Activated T-helper 1 cell treated with anti-CD3 and anti-CD28 coated beads, Interleukin-12 subunit alpha, Interleukin-12 subunit beta, Interleukin-2, Interleukin-4 antibody, amounts not matched to agents 30 ng/mL and 10 ng/mL and 1 ng/mL, durations not matched to agents 14 hours and 24 hours and 36 hours (primary cell): ENCODE data around the gene PDPK1. TPM values are rescaled to one million over a fixed set of nuclear protein-coding genes. Genes with fewer than 3 reads are reported as not detected.
"Not testable (repeated sequence)": the region's sequence is repeated elsewhere in the genome, so short reads cannot be mapped to it uniquely, and the experiment has no call there.

ENCODE experiments used
- DNase-seq: peaks from one replicate; pipeline ENCODE4 v3.0.0; 2021; ENCODE audit warnings: low spot score
- H3K27ac Mint-ChIP-seq: one replicate; pipeline ENCODE4 v1.8.0; 2021; ENCODE audit warnings: mild to moderate bottlenecking, mixed read lengths
- H3K27me3 Mint-ChIP-seq: one replicate; pipeline ENCODE4 v1.8.0; 2022; ENCODE audit warnings: mild to moderate bottlenecking, moderate library complexity, mixed read lengths; ENCODE audit not compliant: insufficient read depth
- H3K36me3 Mint-ChIP-seq: one replicate; pipeline ENCODE4 v1.8.0; 2021; ENCODE audit warnings: low read depth, mixed read lengths
- H3K4me1 Mint-ChIP-seq: one replicate; pipeline ENCODE4 v1.8.0; 2021; ENCODE audit warnings: low read depth, mixed read lengths
- H3K4me3 Mint-ChIP-seq: one replicate; pipeline ENCODE4 v1.8.0; 2021; ENCODE audit warnings: mild to moderate bottlenecking, moderate library complexity, mixed read lengths
- H3K9me3 Mint-ChIP-seq: one replicate; pipeline ENCODE4 v1.8.0; 2021; ENCODE audit warnings: mixed read lengths
- intact Hi-C: fragments of 100-400 bp; cut with micrococcal nuclease; formaldehyde crosslinking; loops from one replicate; pipeline ENCODE4 v1.15.1; 2024
- total RNA-seq: library from RNA; stranded (reverse); gene quantifications from 2 replicates; pipeline ENCODE4 v1.2.3, GENCODE V29; 2022

PDPK1 gene
- total RNA-seq, 1 donor from 2014 or later = 50.8 TPM

GRCh38 chr16:2598133-2598641 is 60.4 kb downstream of the PDPK1 start:
- Mint-ChIP-seq H3K27me3 (no peaks in the 10 kb centered on the region), H3K36me3 (peaks cover 6% of the 10 kb centered on the region), H3K27ac (no peak overlapping the region), H3K4me1 (peaks cover 20% of the 10 kb centered on the region), H3K4me3 (no peak overlapping the region), H3K9me3 (no peaks in the 10 kb centered on the region)
- intact Hi-C loops = no loop called here
- no peak for DNase-seq

DNA sequence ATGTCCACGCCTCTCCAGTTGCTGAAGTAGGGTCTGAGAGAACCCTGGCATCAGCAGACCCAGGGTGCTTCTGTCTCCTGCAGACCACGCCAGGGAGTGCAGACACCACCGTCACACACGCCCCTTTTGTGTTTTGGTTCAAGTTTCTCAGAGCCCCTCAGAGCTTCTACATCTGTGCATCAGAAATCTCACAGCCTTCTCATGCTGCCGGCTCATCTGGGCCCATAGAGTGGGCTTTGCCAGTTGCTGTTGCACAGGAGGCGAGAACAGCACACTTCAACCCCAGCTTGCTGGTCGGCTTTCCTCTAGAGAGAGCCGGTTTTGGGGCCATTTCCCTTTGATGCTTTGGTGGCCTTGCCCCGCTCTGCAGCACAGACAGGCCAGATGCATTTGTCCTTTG is 60.9 kb downstream of the PDPK1 start:
- H3K36me3 Mint-ChIP-seq = peaks cover 6% of the 10 kb centered on the region
- no peaks in the 10 kb centered on the region for H3K27me3 Mint-ChIP-seq
- H3K4me3 Mint-ChIP-seq = no peak overlapping the region
- peaks cover 17% of the 10 kb centered on the region for H3K4me1 Mint-ChIP-seq
- DNase-seq = no peak
- H3K27ac Mint-ChIP-seq = no peak overlapping the region
- intact Hi-C loops = no loop called here
- no peaks in the 10 kb centered on the region for H3K9me3 Mint-ChIP-seq

- intact Hi-C loops, H3K4me3 Mint-ChIP-seq, H3K36me3 Mint-ChIP-seq, H3K27me3 Mint-ChIP-seq, H3K27ac Mint-ChIP-seq, DNase-seq, H3K9me3 Mint-ChIP-seq: not testable (repeated sequence)
- peaks cover 18% of the 10 kb centered on the region for H3K4me1 Mint-ChIP-seq
Measured at GRCh38 chr16:2599165-2599564, 61.3 kb downstream of the PDPK1 start.

DNA sequence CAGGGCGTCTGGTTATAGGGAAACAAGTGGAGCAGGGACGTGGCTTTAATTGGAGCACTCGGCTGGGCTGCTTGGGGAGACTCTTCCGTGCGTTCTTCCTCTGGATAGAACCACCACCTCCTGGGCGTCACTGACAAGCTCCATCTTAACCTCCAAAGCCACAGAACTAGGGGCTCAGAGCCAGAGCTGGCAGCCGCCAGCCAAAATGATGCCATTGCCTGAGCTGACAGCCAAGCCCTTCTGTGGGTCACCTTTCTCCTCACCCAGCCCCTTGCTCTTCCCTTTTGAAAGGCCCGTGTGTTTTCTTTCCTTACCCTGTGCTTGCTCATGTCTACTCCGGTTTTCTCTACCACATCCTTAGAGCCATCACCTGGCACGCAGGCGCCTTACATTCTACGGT is 62.0 kb downstream of the PDPK1 start:
- not testable (repeated sequence) for DNase-seq

DNA sequence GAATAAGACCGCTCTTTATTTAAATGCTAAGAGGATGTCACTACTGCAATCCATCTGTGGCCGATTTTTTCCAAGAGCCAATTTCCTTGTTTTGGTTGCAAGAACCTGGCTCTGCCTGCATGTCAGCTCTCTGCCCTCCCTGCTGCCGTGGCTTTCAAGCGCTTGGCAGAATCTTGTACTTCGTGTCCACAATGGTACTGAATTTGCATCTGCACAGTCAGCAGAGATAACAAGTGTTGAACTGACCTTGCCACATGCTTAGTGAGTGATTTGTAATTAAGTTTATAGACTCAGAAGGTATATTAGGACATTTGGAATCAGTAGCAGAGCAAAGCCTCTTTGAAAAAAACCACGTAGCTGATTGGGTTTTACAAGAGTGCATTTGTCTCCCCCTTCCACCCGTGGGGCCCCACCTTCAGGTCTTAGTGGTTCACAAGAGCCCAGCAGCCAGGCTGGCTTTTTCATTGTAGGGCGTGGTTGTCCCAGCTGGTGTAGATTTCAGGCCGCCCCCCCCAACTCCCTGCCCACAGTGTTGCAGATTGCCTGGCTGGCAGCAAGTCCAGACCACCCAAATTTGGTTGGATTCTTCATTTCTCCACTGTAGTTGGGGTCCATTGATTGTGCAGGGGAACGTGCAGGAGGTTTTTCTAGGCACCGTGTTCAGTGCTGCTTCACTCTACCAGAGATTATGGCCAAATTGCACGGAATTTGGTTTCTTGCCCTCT is 63.6 kb downstream of the PDPK1 start:
- not testable (repeated sequence) for H3K9me3 Mint-ChIP-seq, H3K27me3 Mint-ChIP-seq, H3K36me3 Mint-ChIP-seq, H3K4me3 Mint-ChIP-seq, H3K27ac Mint-ChIP-seq, DNase-seq
- H3K4me1 Mint-ChIP-seq = peaks cover 19% of the 10 kb centered on the region
- intact Hi-C loops = loop anchor here (2.0 kb wide), 1 partner anchor 65 kb away; no protein-coding TSS in a partner anchor

More for the DNA sequence above, 62.0 kb downstream of the PDPK1 start:
- H3K27me3 Mint-ChIP-seq, H3K27ac Mint-ChIP-seq, H3K4me3 Mint-ChIP-seq, H3K9me3 Mint-ChIP-seq, intact Hi-C loops, H3K36me3 Mint-ChIP-seq: not testable (repeated sequence)
- H3K4me1 Mint-ChIP-seq = peaks cover 20% of the 10 kb centered on the region

DNA sequence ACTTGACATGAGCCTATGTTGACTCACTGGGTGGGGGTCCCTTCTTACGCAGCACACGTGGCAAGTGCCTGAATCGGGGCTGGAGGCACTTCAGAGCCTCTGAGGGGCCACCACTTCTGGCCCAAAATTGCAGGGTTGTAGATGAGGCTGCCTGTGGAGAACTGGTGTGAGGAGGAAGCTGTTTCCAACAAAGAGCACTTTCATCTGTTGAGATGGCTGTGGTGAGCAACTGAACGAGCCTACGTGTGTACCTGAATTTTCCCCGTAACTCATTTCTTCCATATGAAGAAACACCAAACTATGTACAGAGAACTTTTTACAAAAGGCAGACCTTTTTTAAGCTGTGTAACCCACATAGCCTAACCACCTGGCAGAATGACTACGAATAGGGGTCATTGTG is 64.4 kb downstream of the PDPK1 start:
- Mint-ChIP-seq H3K4me1 (peaks cover 19% of the 10 kb centered on the region), H3K27ac (peak overlapping the region; percentile 40)
- not testable (repeated sequence) for H3K4me3 Mint-ChIP-seq, DNase-seq, H3K36me3 Mint-ChIP-seq, H3K9me3 Mint-ChIP-seq, H3K27me3 Mint-ChIP-seq
- intact Hi-C loops = loop anchor here (2.0 kb wide), 1 partner anchor 65 kb away; no protein-coding TSS in a partner anchor

DNA sequence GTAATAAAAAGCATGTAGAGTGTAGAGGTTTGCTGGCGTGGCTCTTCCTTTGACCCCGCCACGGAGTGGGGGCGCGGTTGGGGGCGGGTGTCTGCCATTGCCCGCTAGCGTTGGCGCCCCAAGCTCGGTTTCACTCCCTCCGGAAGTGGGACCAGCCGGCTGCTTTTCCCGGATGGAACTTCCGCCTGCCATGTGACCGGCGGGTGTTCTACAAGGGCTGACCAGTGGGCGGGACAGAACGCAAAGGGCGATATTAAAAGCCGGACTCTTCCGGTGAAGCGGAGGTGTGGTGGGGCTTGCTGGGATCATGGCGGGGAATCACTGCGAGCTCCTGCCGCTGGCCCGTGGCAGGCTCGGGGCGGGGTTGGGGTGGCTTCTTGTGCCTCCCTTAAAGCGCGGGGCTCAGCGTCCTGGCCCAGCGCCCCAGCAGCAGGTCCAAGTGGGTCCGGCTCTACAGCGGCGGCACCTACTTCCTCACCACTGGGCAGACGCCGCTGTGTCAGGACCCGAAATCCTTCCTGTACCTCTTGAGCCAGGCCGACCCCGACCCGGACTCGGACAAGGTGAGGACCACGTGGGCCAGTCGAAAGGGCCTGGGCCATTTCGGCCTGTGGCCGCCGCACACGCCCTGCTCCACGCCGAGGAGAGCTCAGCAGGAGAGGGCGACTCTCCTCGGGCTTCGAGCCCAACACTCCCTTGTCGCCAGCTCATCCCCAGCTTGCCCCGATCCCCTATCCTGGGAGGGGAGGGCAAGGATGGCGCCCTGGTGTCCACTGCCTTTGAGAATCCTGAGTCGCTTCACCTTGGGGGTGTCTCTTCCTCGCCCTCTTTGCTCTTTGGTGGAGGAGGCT is 65.6 kb downstream of the PDPK1 start:
- Mint-ChIP-seq H3K27me3 (no peaks in the 10 kb centered on the region), H3K27ac (peak overlapping the region; percentile 91), H3K4me1 (peaks cover 25% of the 10 kb centered on the region), H3K9me3 (no peaks in the 10 kb centered on the region), H3K36me3 (peaks cover 4% of the 10 kb centered on the region), H3K4me3 (peak overlapping the region; percentile 96)
- intact Hi-C loops = loop anchor here (2.0 kb wide), 1 partner anchor 67 kb away; no protein-coding TSS in a partner anchor
- peak; percentile 77 for DNase-seq

- H3K36me3 Mint-ChIP-seq, intact Hi-C loops, H3K27me3 Mint-ChIP-seq, H3K9me3 Mint-ChIP-seq, DNase-seq: not testable (repeated sequence)
- Mint-ChIP-seq H3K27ac (peak overlapping the region; percentile 91), H3K4me1 (peaks cover 25% of the 10 kb centered on the region), H3K4me3 (peak overlapping the region; percentile 96)
Measured at GRCh38 chr16:2604016-2604369, 66.2 kb downstream of the PDPK1 start.

GRCh38 chr16:2606820-2607219 is 69.0 kb downstream of the PDPK1 start:
- H3K27me3 Mint-ChIP-seq, intact Hi-C loops, DNase-seq, H3K4me3 Mint-ChIP-seq, H3K9me3 Mint-ChIP-seq, H3K27ac Mint-ChIP-seq: not testable (repeated sequence)
- Mint-ChIP-seq H3K4me1 (peaks cover 25% of the 10 kb centered on the region), H3K36me3 (peaks cover 12% of the 10 kb centered on the region)

DNA sequence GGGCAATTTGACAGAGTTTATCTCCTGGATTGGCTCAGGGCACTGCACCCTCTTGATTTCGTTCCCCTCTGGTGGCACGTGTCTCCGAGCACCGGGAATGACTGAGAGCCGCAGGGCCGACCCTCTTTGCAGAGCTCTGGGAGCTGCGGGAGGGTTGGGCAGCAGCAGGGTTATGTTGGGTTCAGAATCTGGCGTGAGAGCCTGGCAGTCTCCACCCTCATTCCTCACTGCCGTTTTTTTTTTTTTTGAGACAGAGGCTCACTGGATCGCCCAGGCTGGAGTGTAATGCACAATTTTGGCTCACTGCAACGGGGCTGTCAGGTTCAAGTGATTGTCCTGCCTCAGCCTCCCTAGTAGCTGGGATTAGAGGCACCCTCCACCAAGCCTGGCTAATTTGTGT is 71.5 kb downstream of the PDPK1 start:
- DNase-seq, intact Hi-C loops, H3K27me3 Mint-ChIP-seq, H3K9me3 Mint-ChIP-seq, H3K4me3 Mint-ChIP-seq, H3K27ac Mint-ChIP-seq: not testable (repeated sequence)
- H3K4me1 Mint-ChIP-seq = peaks cover 13% of the 10 kb centered on the region
- peaks cover 12% of the 10 kb centered on the region for H3K36me3 Mint-ChIP-seq

DNA sequence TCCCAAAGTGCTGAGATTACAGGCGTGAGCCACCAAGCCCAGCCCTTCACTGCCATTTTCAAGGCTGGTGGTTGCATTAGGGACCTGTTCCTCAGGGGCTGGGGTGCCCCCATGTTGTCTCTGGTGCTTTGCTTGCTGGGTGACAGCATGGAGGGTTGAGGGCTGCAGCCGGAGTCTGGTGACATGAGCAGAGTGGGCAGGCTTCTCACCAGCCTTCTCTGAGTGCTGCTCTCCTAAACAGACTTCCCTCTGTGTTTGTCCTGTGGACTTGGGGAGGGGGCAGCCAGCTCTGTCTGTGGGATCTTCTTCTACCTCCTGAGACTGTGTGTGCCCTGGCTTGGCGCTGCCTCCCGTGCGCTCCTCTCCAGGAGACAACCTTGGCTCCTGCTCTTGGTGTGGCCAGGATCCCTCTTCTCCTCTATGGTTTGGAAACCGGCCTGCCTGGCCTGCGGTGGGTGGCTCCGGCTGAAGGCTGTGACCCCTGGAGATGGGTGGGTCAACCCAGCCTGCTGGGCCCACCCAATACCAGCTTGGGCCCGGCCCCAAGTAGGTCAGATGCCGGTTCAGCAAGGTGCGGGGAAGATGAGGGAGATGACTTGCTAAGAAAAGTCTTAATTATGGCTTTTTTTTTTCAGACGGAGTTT is 72.1 kb downstream of the PDPK1 start:
- H3K9me3 Mint-ChIP-seq = no peaks in the 10 kb centered on the region

GRCh38 chr16:2610781-2611498 is 73.1 kb downstream of the PDPK1 start:
- H3K9me3 Mint-ChIP-seq = no peaks in the 10 kb centered on the region
- H3K4me3 Mint-ChIP-seq = no peak overlapping the region
- intact Hi-C loops = no loop called here
- peaks cover 14% of the 10 kb centered on the region for H3K36me3 Mint-ChIP-seq
- H3K27me3 Mint-ChIP-seq = no peaks in the 10 kb centered on the region
- no peak overlapping the region for H3K27ac Mint-ChIP-seq
- DNase-seq = no peak
- peaks cover 6% of the 10 kb centered on the region for H3K4me1 Mint-ChIP-seq

More for the DNA sequence above, 72.1 kb downstream of the PDPK1 start:
- H3K27me3 Mint-ChIP-seq = no peaks in the 10 kb centered on the region
- intact Hi-C loops = no loop called here
- no peak overlapping the region for H3K4me3 Mint-ChIP-seq
- H3K4me1 Mint-ChIP-seq = peaks cover 13% of the 10 kb centered on the region
- DNase-seq = no peak
- peaks cover 14% of the 10 kb centered on the region for H3K36me3 Mint-ChIP-seq
- no peak overlapping the region for H3K27ac Mint-ChIP-seq
